HepG2 (cell line): ENCODE results near the gene SCMH1.

ENCODE experiments used
- GABPA ChIP-seq, 2 experiments: IDR thresholded peaks; 2 replicates each; pipeline ENCODE4 v1.6.1; 2011 to 2016; ENCODE audit warnings: low read depth in 2 of 2, low read length in 1 of 2, missing biosample characterization in 1 of 2, missing genetic modification characterization in 1 of 2
- GLI4 ChIP-seq: sonication (generic); formaldehyde crosslinking; IDR thresholded peaks from 2 replicates; pipeline ENCODE4 v1.5.1; 2020; ENCODE audit warnings: missing genetic modification reagents, mild to moderate bottlenecking, moderate library complexity, borderline replicate concordance
- JUND ChIP-seq: sonication (generic); formaldehyde crosslinking; IDR thresholded peaks from 2 replicates; pipeline ENCODE4 v1.8.0; 2022; ENCODE audit warnings: mild to moderate bottlenecking, missing genetic modification reagents
- MAZ ChIP-seq, 2 experiments: sonication (generic) in 1 of 2; formaldehyde crosslinking in 1 of 2; IDR thresholded peaks; 2 replicates each; pipeline versions ENCODE4 v1.5.0 to v1.6.1; 2012 to 2020; ENCODE audit warnings: low read depth in 2 of 2, mild to moderate bottlenecking in 2 of 2, borderline replicate concordance in 1 of 2, improper control_type of control experiment in 1 of 2, low read length in 1 of 2, missing genetic modification reagents in 1 of 2, moderate library complexity in 1 of 2
- NRL ChIP-seq: sonication (generic); formaldehyde crosslinking; IDR thresholded peaks from 2 replicates; pipeline ENCODE4 v1.5.0; 2020; ENCODE audit warnings: missing genetic modification reagents, mild to moderate bottlenecking, moderate library complexity, borderline replicate concordance
- REST ChIP-seq, 2 experiments: IDR thresholded peaks; 2 replicates each; pipeline ENCODE4 v1.6.1; 2011 to 2012; ENCODE audit warnings: low read length in 2 of 2, borderline replicate concordance in 1 of 2, low read depth in 1 of 2, mild to moderate bottlenecking in 1 of 2, moderate library complexity in 1 of 2
- TBP ChIP-seq: sonication (generic); formaldehyde crosslinking; IDR thresholded peaks from 2 replicates; pipeline ENCODE4 v1.5.0; 2020; ENCODE audit warnings: missing genetic modification reagents
- ZBTB43 ChIP-seq: sonication (generic); formaldehyde crosslinking; conservative IDR thresholded peaks from 2 replicates; pipeline ENCODE4 v1.4.0; 2020; ENCODE audit warnings: missing genetic modification reagents
- ZNF101 ChIP-seq: sonication (generic); formaldehyde crosslinking; IDR thresholded peaks from 2 replicates; pipeline ENCODE4 v1.4.0; 2020; ENCODE audit warnings: mild to moderate bottlenecking, low read depth, missing genetic modification reagents, borderline replicate concordance
- ZNF3 ChIP-seq: IDR thresholded peaks from 2 replicates; pipeline ENCODE4 v1.7.0; 2017; ENCODE audit warnings: inconsistent platforms
- ZNF547 ChIP-seq: sonication (generic); formaldehyde crosslinking; IDR thresholded peaks from 2 replicates; pipeline ENCODE4 v1.5.1; 2020; ENCODE audit warnings: mild to moderate bottlenecking, missing genetic modification reagents
- ZSCAN31 ChIP-seq: sonication (generic); formaldehyde crosslinking; IDR thresholded peaks from 2 replicates; pipeline ENCODE4 v1.5.0; 2020; ENCODE audit warnings: low read depth, mild to moderate bottlenecking, missing genetic modification reagents
- TF ChIP-seq, protein P1 (sequence below): IDR thresholded peaks from 2 replicates; pipeline ENCODE4 v1.6.1; 2012; ENCODE audit warnings: inconsistent platforms
- TF ChIP-seq, protein P2 (sequence below): sonication (generic); formaldehyde crosslinking; IDR thresholded peaks from 2 replicates; pipeline ENCODE4 v1.5.0; 2020; ENCODE audit warnings: mild to moderate bottlenecking, missing genetic modification reagents, moderate library complexity

- TF ChIP-seq MAZ (IDR thresholded peaks at IDR 0.05; ENCODE audit: borderline replicate concordance, low read depth, low read length) (no peak), MAZ (CRISPR knock-in tag; IDR thresholded peaks at IDR 0.05; ENCODE audit: low read depth) (no peak), TBP (CRISPR knock-in tag) (no peak), GLI4 (CRISPR knock-in tag) (no peak), GABPA (IDR thresholded peaks at IDR 0.05; ENCODE audit: low read depth, low read length) (no peak), GABPA (CRISPR knock-in tag; IDR thresholded peaks at IDR 0.05; ENCODE audit: low read depth) (no peak), ZSCAN31 (CRISPR knock-in tag) (no peak), REST (IDR thresholded peaks at IDR 0.05; ENCODE audit: borderline replicate concordance in 1 of 2, low read depth in 1 of 2, low read length in 2 of 2) (no peak), ZBTB43 (CRISPR knock-in tag) (no peak), NRL (CRISPR knock-in tag) (no peak), ZNF101 (CRISPR knock-in tag) (no peak), ZNF547 (CRISPR knock-in tag) (no peak), ZNF3 (CRISPR knock-in tag) (no peak), JUND (no peak)
- TF ChIP-seq, protein P1, sequence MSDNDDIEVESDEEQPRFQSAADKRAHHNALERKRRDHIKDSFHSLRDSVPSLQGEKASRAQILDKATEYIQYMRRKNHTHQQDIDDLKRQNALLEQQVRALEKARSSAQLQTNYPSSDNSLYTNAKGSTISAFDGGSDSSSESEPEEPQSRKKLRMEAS, result no peak
- TF ChIP-seq, protein P2, sequence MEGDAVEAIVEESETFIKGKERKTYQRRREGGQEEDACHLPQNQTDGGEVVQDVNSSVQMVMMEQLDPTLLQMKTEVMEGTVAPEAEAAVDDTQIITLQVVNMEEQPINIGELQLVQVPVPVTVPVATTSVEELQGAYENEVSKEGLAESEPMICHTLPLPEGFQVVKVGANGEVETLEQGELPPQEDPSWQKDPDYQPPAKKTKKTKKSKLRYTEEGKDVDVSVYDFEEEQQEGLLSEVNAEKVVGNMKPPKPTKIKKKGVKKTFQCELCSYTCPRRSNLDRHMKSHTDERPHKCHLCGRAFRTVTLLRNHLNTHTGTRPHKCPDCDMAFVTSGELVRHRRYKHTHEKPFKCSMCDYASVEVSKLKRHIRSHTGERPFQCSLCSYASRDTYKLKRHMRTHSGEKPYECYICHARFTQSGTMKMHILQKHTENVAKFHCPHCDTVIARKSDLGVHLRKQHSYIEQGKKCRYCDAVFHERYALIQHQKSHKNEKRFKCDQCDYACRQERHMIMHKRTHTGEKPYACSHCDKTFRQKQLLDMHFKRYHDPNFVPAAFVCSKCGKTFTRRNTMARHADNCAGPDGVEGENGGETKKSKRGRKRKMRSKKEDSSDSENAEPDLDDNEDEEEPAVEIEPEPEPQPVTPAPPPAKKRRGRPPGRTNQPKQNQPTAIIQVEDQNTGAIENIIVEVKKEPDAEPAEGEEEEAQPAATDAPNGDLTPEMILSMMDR, result no peak
Measured at GRCh38 chr1:40986956-40987355, 255.2 kb downstream of the SCMH1 start.
